ENCODE measurements around the gene GPBP1L1. TPM values are rescaled to one million over a fixed set of nuclear protein-coding genes. Genes with fewer than 3 reads are reported as not detected.
"Not testable (repeated sequence)": the region's sequence is repeated elsewhere in the genome, so short reads cannot be mapped to it uniquely, and the experiment has no call there.

Gene GPBP1L1
- total RNA-seq, 2 experiments from 2014 or later = 102 to 103 TPM

DNA sequence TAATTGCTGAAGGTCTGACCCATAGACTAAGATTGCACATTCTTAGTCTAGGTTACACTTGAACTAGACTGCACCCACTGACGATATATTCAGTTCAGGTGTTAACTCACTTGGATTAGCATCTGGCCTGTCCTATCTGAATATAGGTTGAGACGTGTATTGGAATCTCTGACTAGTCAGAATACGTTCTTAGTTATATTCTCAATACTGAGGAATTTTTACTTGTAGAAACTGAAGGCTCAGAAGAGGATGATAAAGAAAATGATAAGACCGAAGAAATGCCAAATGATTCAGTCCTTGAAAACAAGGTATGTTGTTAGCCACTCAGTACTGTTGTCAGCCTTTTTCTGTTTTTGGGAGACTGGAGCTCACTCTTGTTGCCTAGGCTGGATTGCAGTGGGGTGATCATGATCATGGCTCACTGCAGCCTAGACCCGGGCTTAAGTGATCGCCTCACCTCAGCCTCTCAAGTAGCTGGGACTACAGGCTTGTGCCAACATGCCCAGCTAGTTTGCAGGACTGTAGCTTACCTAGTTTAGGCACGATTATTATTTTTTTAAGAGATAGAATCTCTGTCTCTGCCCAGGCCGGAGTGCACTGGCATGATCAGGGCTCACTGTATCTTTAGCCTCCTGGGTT, 73.3 kb downstream of the GPBP1L1 start:
- ChIA-PET CTCF (interaction anchor here (0.9 kb wide), 1 partner anchor 71 kb away, joined by 3 read pairs; no protein-coding TSS in a partner anchor), POLR2A (interaction anchor here (0.6 to 0.9 kb wide), 2 partner anchors 13 to 73 kb away, joined by 3 to 8 read pairs; no protein-coding TSS in a partner anchor)

DNA sequence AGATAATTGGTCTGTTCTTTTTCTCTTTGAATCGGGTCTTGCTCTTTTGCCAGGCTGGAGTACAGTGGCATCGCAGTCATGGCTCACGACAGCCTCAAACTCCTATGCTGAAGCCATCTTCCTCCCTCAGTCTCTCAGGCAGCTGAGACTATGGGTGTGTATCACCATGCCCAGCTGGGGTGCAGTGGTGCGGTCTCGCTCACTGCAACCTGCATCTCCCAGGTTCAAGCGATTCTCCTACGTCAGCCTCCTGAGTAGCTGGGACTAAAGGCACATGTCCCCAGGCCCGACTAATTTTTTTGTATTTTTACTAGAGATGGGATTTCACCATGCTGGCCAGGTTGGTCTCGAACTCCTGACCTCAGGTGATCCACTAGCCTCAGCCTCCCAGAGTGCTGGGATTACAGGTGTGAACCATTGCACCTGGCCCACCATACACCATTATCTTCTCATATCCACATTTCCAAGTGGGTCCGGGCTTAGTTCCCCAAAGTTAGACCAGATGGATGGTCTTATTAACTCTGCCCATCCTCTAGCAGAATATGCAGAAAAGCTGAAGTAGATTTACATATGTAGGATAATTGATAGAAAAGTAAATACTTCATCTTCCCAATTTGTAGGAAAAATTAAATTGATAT, 75.6 kb downstream of the GPBP1L1 start:
- POLR2A ChIA-PET = no interaction called here
- CTCF ChIA-PET = no interaction called here

GRCh38 chr1:45608175-45609156, 77.9 kb downstream of the GPBP1L1 start:
- ChIA-PET CTCF (interaction anchor here (0.7 kb wide), 1 partner anchor 196 kb away, joined by 3 read pairs; no protein-coding TSS in a partner anchor), POLR2A (no interaction called here)

DNA sequence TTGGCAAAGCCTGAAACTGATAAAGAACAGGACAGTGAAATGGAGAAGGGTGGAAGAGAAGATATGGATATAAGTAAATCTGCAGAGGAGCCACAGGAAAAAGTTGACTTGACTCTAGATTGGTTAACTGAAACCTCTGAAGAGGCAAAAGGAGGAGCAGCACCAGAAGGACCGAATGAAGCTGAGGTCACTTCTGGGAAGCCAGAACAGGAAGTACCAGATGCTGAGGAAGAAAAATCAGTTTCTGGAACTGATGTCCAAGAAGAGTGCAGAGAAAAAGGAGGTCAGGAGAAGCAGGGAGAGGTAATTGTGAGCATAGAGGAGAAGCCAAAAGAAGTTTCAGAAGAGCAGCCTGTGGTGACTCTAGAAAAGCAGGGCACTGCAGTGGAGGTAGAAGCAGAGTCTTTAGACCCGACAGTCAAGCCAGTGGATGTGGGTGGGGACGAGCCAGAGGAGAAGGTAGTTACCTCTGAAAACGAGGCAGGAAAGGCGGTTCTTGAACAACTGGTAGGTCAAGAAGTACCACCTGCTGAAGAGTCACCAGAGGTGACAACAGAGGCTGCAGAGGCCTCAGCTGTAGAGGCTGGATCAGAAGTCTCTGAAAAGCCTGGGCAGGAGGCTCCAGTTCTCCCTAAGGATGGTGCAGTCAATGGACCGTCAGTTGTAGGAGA, 78.8 kb downstream of the GPBP1L1 start:
- ChIA-PET CTCF (no interaction called here), POLR2A (no interaction called here)

DNA sequence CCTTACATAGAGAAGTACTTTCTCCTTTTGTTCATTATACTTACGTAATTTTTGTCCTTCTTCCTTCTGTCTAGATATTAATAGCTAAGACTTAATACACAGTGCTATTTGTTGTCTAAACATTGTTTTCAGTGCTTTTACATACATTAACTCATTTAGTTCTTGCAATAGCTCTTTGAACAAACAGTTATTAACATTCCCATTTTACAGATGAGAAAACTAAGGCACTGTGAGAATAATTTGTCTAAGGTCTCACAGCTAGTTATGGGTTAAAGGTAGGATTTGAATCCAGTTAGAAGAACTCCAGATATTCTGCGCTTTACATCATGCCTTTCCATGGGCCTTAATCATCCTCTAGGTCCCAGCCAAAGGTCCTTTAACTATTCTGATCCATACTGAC, 82.1 kb downstream of the GPBP1L1 start:
- ChIA-PET POLR2A (no interaction called here), CTCF (interaction anchor here (0.9 kb wide), 1 partner anchor 18 kb away, joined by 4 read pairs; no protein-coding TSS in a partner anchor)

GRCh38 chr1:45596765-45597164, 89.6 kb downstream of the GPBP1L1 start:
- CTCF ChIA-PET, POLR2A ChIA-PET: not testable (repeated sequence)

GRCh38 chr1:45594412-45594811, 91.9 kb downstream of the GPBP1L1 start:
- ChIA-PET CTCF (no interaction called here), POLR2A (no interaction called here)

DNA sequence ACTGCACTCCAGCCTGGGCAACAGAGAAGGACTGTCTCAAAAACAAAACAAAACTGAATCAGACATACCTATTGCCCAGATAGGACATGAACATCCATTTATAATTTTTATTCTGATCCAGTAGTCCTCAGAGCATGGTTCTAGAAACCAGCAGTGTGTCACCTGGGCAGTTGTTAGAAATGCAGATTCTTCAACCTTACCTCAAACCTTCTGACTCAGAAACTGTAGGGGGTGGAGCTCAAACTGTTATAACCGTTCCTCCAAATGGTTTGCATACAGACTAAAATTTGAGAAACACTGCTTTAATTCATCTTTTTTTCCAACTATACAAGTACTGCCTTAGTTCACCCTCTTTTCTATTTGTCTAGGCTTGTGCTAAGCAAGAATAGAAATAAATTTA, 96.5 kb downstream of the GPBP1L1 start:
- ChIA-PET CTCF (no interaction called here), POLR2A (interaction anchor here (0.7 kb wide), 1 partner anchor 22 kb away, joined by 5 read pairs; no protein-coding TSS in a partner anchor)

- ChIA-PET CTCF (interaction anchor here (0.8 kb wide), 1 partner anchor 17 kb away, joined by 4 read pairs; no protein-coding TSS in a partner anchor), POLR2A (no interaction called here)
These were observed 99.6 kb downstream of the GPBP1L1 start for GRCh38 chr1:45586769-45587168.

GRCh38 chr1:45585496-45586075, 100.7 kb downstream of the GPBP1L1 start:
- ChIA-PET POLR2A (interaction anchor here (0.5 to 1.8 kb wide), 5 partner anchors 53 to 282 kb away, joined by 3 to 5 read pairs (median 5); partner anchors contain the start of genes PRDX1 and TESK2), CTCF (interaction anchor here (0.9 to 1.5 kb wide), 2 partner anchors 35 to 89 kb away, joined by 3 read pairs; partner anchors contain the start of gene AKR1A1)

- ChIA-PET CTCF (interaction anchor here (1.5 kb wide), 1 partner anchor 34 kb away, joined by 3 read pairs; the partner anchor contains the start of gene AKR1A1), POLR2A (interaction anchor here (0.6 to 2.3 kb wide), 7 partner anchors 52 to 282 kb away, joined by 3 to 13 read pairs (median 5); partner anchors contain the start of genes PRDX1 and TESK2)
These were observed 101.3 kb downstream of the GPBP1L1 start for GRCh38 chr1:45585110-45585426.

DNA sequence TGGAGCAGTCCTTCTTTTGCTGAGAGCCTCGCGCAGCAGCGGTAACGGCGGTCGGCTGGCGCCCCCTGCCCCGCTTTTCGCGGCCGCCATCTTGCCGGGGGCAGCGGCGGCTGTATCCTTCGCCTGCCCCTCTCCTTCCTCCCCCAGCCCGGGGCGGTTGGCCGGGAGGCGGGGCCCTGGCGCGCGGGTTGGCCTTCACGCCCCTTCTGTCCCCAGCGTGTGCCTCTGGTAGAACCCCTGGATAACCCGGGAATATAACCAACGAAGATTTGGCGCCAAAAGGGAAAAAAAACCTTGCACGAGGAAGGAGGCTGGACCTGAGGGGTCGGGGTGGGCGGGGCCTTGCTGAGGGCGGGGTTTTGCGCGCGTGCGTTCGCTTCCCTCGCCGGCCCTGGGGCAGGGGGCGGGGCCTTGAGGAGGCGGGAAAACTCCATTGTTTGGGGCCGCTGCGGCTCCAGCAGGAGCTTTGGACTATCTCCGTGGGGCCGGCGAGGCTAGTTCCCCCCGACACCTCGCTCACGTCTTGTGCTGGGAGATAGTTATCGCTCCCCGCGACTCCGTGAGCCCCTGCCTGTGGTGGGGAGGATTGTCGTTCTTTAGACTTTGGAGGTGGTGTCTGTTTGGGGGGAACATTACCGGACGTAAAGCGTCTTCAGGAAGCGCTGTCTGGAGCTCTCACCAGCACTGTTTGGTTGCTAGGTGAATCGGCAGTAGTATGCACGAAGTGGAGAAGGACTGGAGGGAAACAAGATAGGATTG, 101.8 kb downstream of the GPBP1L1 start:
- ChIA-PET CTCF (interaction anchor here (1.5 kb wide), 1 partner anchor 34 kb away, joined by 3 read pairs; the partner anchor contains the start of gene AKR1A1), POLR2A (interaction anchor here (0.6 to 2.3 kb wide), 6 partner anchors 62 to 281 kb away, joined by 3 to 13 read pairs (median 5); partner anchors contain the start of genes PRDX1 and TESK2)

DNA sequence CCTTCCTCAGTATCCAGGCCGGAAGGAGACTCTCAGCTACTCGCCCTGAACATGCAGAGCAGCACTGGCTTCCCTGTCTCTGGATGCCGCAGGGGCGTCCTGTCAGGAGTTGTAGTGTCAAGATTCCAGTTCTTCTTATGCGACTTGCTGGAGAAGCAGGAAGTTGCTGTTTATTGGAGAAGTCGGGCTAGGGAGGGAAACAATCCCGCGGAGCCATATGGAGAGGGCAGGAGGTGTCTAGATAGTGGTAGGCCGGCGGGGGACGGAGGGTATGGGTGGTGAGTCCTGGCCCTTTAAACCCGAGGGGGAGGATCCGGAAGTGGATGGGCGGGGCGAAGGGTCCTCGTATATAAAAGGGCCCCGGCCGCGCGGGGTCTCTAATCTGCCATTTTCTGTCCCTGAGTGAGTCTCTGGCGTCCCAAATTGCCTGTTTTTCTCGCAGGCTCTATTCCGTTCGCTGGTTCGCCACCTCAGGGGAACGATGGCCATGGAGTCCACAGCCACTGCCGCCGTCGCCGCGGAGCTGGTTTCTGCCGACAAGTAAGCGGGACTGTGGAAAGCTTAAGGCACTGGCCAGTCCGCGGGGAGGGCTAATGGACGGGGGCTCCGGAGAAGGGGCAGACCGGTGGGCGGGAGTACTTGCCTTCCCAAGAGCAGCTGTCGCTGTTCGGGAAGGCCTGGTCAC, 102.5 kb downstream of the GPBP1L1 start, which contains the start of gene NASP:
NASP (plus strand) TSS at position 376 of the 685 bp plus-strand sequence; CDS start at position 482, 106 bp downstream.
- ChIA-PET POLR2A (interaction anchor here (0.8 to 2.3 kb wide), 7 partner anchors 35 to 280 kb away, joined by 3 to 13 read pairs (median 4); partner anchors contain the start of genes CCDC163, MMACHC, PRDX1 and TESK2), CTCF (interaction anchor here (0.8 to 1.5 kb wide), 3 partner anchors 15 to 33 kb away, joined by 3 read pairs; partner anchors contain the start of gene AKR1A1)

DNA sequence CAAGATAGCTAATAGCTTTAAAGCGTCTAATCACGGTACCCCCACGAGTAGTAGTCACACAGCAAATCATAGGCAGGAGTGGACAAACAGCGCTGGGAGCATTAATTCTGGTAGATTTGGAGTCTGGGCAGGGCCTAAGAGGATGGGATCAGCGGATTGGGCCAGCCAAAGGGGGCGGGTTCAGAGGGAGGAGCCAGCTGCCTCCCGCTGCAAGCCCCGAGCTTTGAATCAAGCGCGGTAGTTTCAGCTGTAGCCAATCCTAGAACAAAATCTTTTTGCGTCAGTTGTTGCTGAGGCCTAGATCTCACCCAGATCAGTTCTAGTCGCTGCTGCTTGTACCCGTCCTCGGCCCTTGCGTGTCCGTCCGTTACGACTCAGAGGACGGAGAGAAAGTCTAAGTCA, 103.1 kb downstream of the GPBP1L1 start:
- ChIA-PET POLR2A (interaction anchor here (0.8 to 2.3 kb wide), 5 partner anchors 35 to 83 kb away, joined by 3 to 13 read pairs (median 3); partner anchors contain the start of genes CCDC163, MMACHC and PRDX1), CTCF (interaction anchor here (0.8 to 1.3 kb wide), 3 partner anchors 15 to 32 kb away, joined by 3 to 4 read pairs (median 3); no protein-coding TSS in a partner anchor)
